GM12864 (cell line): ENCODE data around the gene DPYSL3.

Experiments used
- DNase-seq: peaks from one replicate; pipeline ENCODE4 v3.0.0-alpha.2; 2011; ENCODE audit warnings: low read depth
- H3K4me3 ChIP-seq: 2 replicates; pipeline ENCODE4 v1.5.1; 2011; ENCODE audit warnings: mild to moderate bottlenecking, low read depth, low read length, control low read depth
- CTCF ChIP-seq: IDR thresholded peaks from 2 replicates; pipeline ENCODE4 v1.5.1; 2011; ENCODE audit warnings: low read depth, mild to moderate bottlenecking, moderate library complexity, low read length, control low read depth, inconsistent platforms; ENCODE audit errors: missing control alignments

Gene DPYSL3

GRCh38 chr5:147344861-147345260 is 165.0 kb downstream of the DPYSL3 start:
- TF ChIP-seq CTCF = no peak
- DNase-seq = no peak
- no peak overlapping the region for H3K4me3 ChIP-seq

GRCh38 chr5:147341345-147341744 is 168.5 kb downstream of the DPYSL3 start:
- no peak for TF ChIP-seq CTCF
- no peak for DNase-seq
- H3K4me3 ChIP-seq = no peak overlapping the region

GRCh38 chr5:147340941-147341340 is 168.9 kb downstream of the DPYSL3 start:
- H3K4me3 ChIP-seq = no peak overlapping the region
- TF ChIP-seq CTCF = no peak
- DNase-seq = no peak
